NK-92 treated with Interleukin-12 subunit alpha and Interleukin-12 subunit beta, amount 100 ng/mL, for 24 hours (cell line): ENCODE data around the gene POLR3A.
"Not testable (repeated sequence)": the region's sequence is repeated elsewhere in the genome, so short reads cannot be mapped to it uniquely, and the experiment has no call there.

ENCODE experiments used
- DNase-seq: peaks from one replicate; lab custom pipeline; 2025; lab: John Stamatoyannopoulos, UW

POLR3A gene

DNA sequence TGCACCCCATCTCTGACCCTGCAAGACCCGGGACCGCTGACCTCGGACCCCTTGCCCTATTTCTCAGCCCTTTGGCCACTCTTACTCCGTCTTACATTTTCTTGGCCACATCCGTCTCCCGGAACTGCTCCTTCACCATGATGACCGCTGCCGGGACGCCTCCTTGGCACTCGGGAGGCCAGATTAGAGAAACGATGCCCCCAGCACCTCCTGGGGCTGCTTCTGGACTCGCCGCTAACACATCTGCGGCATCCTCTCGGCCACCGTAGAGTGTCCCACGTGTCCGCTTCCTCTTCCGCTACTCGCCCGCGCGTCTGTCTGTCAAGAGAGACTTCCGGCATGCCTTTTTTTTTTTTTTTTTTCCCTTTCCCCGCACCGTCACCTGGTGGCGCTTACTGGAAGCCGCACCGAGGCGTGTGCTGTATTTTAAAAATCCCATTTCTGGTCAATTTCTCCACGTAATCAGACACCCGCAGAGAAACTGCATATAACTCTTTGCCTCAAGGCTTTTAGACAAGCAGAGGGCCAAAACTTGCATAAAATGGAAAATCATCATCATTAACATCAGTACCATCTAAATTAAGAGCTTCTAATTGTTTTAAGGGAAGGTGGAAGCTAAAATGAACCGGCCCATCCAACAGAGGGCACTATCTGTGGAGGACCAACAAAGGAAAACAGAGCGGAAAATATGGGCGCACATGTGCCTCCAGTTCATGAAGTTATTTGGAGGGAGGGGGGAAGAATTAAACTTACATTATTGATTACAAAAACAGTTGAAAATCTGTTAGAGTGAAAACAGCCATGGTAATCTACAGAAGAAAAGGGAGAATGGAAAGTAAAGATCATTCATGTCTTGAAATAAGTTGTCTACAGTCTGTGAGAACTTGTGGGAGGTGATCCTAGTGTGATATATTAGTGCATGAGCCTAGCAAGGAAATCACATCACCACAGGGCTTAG lies at the start of gene POLR3A:
Gene POLR3A (minus strand): TSS at position 247 of the 958 bp plus-strand sequence. CDS start 108 bp downstream, at position 139.
- DNase-seq = peak; percentile 82

- DNase-seq = no peak
Observed at GRCh38 chr10:78078539-78079330, 49.4 kb upstream of the POLR3A start.

DNA sequence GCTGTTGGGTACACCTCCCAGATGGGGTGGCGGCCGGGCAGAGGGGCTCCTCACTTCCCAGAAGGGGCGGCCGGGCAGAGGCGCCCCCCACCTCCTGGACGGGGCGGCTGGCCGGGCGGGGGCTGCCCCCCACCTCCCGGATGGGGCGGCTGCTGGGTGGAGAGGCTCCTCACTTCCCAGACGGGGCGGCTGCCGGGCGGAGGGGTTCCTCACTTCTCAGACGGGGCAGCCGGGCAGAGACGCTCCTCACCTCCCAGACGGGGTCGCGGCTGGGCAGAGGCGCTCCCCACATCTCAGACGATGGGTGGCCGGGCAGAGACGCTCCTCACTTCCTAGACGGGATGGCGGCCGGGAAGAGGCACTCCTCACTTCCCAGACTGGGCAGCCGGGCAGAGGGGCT lies 46.5 kb upstream of the POLR3A start:
- DNase-seq = not testable (repeated sequence)

DNA sequence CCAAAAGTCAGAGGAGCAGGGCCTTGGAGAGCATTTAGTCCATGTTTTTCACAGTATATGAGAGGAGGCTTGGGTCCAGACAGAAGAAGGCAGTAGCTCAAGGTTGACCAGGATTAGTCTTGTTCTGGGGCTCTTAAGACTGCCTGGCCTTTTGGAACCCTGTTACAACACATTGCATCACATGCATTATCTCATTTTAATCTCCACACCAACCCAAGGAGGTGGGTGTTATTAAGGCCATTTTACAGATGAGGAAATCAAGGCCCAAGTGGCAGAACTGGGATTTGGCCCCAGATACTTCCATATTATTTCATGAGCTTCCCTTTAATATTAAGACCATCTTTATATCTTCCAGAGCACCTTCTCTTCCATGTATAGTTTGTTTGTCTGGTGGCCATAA lies 43.2 kb upstream of the POLR3A start:
- DNase-seq = no peak

DNA sequence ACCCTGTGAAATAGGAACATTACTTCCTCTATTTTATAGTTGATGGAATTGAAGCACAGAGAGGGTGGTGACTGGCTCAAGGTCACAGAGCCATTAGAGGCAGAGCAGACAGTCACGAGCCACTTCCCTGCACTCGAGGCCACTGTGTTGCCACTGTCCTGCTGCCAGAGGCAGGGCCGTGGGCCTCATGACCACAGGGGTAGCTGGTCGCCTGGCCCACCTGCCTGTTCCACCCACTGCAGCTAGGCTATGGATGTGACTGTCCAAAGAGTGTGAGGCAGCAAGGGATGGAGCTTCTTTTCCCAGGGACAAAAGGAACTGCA lies 42.5 kb upstream of the POLR3A start:
- DNase-seq = no peak

- no peak for DNase-seq
Observed at GRCh38 chr10:78071140-78071856, 42.0 kb upstream of the POLR3A start.

DNA sequence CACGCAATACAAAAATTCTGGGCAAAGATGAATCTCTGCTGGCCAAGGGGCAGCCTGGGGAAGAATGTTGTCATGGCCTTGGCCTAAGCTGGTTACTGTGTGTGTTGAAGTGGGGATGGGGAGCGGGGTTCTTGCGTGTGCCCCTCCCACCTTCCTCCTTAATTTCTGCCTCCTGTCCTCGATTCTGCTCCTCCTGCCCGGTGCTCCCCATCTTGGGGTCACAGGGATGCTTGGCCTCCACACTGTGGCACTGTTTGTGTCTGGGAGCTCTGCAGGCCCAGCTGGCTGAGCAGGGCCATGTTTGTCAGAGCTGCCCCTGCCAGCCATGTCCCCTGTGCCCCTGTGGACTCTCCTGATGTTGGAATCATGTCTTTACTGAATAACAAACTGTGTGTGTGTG lies 41.4 kb upstream of the POLR3A start:
- DNase-seq = no peak

DNA sequence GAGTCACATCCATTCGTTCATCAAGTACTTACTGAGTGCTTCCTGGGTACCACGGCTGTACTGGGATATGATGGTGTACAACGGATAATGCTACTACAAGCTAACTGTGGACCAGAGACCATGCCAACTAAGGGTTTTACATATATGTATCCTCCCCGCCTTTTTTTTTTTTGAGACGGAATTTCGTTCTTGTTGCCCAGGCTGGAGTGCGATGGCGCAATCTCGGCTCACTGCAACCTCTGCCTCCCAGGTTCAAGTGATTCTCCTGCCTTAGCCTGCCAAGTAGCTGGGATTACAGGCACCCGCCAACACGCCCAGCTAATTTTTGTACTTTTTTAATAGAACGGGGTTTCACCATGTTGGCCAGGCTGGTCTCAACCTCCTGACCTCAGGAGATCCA lies 40.7 kb upstream of the POLR3A start:
- DNase-seq = not testable (repeated sequence)

GRCh38 chr10:78069151-78069550 lies 39.8 kb upstream of the POLR3A start:
- no peak for DNase-seq

GRCh38 chr10:78066728-78067430 lies 37.6 kb upstream of the POLR3A start:
- no peak for DNase-seq

GRCh38 chr10:78066012-78066411 lies 36.7 kb upstream of the POLR3A start:
- no peak for DNase-seq

- DNase-seq = no peak
Observed at GRCh38 chr10:78065611-78066010, 36.3 kb upstream of the POLR3A start.

DNA sequence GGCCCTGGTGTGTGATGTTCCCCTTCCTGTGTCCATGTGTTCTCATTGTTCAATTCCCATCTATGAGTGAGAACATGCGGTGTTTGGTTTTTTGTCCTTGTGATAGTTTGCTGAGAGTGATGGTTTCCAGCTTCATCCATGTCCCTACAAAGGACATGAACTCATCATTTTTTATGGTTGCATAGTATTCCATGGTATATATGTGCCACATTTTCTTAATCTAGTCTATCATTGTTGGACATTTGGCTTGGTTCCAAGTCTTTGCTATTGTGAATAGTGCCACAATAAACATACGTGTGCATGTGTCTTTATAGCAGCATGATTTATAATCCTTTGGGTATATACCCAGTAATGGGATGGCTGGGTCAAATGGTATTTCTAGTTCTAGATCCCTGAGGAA lies 35.6 kb upstream of the POLR3A start:
- DNase-seq = not testable (repeated sequence)

GRCh38 chr10:78063236-78063635 lies 33.9 kb upstream of the POLR3A start:
- no peak for DNase-seq

- no peak for DNase-seq
Observed at GRCh38 chr10:78062296-78062695, 33.0 kb upstream of the POLR3A start.

DNA sequence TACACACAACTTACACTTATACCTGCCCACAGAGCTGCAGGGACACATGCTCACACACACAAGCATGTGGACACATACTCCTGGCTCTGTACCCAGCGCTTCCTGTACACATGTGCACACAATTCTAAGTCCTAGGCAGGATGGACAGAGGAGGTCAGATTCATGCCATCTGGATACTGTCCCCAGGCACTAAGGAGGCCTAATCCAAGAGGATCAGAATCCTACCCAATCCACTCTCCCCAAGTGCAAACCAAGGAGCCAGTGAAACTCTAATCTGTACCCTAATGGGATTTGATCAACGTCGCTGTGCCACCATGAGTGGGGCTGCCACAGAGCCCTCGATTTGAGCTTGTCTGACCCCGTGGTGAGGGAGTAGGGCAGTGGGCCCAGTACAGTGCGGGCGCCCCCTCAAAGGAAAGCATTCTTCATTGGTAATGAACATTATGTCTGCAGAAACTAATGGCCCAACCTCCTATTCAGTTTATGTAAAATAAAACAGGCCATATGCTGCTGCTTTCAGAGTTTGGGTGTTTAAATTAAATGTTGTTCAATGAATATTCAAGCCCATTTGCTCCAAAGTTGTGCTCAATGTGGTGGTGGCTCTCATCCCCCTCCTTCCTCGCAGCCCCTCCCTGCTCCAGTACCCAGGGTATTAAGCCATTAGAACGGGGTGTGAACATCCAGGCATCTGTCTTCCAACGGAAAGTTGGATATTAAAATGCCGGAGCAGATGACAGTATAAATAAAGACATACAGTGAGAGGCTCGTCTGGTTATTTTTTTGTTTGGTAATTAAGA lies 30.8 kb upstream of the POLR3A start:
- DNase-seq = no peak

- no peak for DNase-seq
Observed at GRCh38 chr10:78058562-78058961, 29.2 kb upstream of the POLR3A start.

- no peak for DNase-seq
Observed at GRCh38 chr10:78053211-78053868, 24.0 kb upstream of the POLR3A start.

GRCh38 chr10:78049851-78050250 lies 20.5 kb upstream of the POLR3A start:
- no peak for DNase-seq

GRCh38 chr10:78047314-78047891 lies 18.1 kb upstream of the POLR3A start:
- DNase-seq = peak; percentile 8
